NCI-H2171 treated with DMSO at 0.1 percent for 48 hours (cell line): ENCODE results near the gene ANXA3.

ENCODE experiments used
- DNase-seq: peaks from one replicate; lab custom pipeline; 2025; lab: John Stamatoyannopoulos, UW

The ANXA3 gene

DNA sequence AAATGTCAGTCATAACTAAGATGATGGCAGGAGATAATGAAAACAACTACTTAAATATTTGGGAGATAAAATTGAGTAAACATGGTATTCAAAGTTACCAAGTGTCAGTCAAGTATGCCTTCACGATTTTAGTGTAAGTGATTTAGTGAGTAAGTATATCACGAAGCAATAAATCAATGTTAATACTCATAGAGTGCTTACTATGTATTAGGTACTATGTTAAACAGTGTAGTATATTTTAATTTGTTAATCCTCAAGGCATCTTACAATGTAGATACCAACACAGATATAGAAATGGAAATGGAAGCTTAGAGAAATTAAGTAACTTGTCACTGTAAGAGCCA, 59.6 kb downstream of the ANXA3 start:
- no peak for DNase-seq

DNA sequence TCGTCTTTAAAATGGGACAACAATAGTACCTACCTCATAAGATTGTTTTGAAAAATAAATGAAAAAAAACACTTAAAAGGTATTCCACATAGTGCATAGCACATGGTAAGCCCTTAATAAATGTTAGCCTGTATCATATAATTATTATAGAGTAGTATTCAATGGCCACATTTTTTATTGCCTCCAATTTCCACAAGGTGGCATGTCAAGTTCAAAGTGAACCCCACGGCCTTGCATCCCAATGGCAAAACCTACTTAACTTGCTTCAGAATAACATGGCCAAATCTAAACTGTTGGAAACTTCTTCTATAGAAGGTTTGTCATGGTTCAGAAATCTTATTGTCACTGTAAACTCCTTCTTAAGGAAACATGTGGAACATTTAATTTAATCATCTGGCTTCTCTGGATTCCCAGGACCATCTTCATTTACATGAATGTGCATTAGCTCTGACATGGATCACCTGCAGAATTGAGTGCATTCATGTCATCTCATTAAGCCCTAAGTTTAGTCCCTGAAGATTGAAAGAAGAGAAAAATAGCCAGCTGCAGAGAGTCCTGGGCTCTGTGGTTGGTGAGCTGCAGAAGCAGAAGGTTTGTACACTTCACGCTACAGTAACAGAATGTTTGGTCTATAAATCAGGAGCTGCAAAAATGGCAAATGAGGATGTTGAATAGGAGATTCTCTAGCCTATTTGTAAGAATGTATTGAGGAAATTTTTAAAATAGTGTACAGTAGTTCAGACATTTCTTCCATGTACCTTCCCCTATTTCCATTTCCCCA, 61.0 kb downstream of the ANXA3 start:
- peak; percentile 3 for DNase-seq

DNA sequence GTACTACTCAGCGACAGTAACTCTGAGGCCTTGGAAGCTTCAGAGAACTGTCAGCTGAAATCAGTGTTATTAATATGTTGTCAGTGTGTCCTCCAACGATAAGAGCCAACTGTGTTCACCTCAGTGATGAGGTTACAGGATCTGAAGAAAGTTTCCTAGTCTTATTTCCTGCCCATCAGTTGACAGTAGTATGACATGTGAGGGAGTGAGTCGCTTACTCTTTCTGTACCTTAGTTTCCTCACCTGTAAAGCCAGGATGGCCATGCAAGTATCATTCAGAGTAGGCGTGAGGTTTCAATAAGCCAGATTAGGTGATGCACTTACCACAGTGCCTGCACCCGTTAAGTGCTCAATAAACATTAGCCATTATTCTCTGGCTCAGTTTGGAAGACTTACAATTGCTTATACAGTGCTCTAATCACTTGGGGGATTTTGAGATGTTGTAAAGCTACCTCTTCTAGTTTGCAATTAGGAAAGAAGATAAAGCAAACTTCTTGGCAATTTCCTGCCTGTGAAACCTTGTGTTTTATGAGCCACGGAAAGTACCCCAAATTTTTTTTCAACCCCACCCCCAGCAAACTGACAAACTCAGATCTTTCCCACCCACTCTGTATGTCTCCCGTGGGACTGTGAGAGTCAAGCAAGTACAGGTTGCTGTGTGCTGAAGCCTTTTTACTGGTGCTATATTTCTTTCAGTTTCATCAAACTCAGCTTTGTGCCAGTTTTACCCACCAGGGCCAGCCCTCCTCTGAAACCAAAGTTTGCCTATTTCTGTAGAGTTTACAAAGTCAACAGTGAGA, 62.2 kb downstream of the ANXA3 start:
- DNase-seq = no peak

DNA sequence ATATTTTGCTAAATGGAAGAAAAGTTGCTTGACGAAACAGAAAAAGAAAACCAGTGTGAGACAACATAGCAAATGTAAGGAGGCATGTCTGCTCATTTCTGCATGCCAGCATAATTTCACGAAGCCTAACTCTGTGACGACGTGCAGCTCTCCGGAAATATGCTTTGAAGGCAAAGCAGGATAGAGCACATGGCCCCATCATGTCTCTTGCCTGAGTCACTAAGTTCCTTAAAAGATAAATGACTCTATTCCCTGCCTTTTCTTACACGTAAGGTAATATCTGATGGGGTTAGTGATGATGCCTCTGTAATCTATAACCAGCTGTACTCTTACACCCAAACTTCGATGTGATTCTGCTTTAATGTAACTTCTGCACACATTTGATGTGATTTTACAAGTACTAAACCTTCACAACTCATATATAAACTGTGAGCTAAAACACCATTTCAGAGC, 64.5 kb downstream of the ANXA3 start:
- no peak for DNase-seq

DNA sequence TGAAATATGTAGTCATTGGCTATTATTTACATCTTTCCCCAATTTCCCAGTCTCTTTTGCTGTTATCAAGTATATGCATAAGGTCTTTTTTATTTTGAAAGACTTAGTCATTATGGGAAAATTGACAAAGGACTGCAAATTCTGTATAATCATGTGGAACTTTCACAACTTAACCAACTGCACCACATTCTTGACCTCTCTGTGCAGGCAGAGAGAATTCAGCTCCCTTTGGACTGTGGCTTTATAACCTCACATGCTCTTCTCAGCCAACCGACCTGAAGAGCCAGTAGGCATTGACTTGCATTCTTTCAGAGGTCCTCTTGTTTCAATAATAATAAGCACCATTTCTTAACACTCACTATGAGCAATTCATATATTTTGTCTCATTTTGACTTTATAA, 66.9 kb downstream of the ANXA3 start:
- DNase-seq = no peak

DNA sequence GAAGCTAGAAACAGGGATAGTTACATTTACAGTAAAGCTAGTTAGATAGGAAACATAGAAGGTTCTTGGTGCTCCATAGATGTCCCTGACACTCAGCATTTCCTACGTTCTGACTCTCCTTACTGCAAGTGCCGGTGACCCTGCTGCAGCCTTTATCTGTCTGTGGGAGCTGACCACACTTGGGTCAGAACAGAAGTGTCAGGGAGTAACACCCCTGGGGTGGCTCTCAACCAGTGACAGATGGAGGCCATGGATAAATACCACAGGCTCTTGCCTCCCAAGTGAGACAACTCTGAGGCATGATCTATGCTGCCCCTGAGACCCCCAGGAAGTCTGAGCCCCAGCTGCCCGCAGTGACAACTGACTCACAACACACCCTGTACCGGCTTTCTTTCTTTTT, 69.8 kb downstream of the ANXA3 start:
- DNase-seq = no peak

DNA sequence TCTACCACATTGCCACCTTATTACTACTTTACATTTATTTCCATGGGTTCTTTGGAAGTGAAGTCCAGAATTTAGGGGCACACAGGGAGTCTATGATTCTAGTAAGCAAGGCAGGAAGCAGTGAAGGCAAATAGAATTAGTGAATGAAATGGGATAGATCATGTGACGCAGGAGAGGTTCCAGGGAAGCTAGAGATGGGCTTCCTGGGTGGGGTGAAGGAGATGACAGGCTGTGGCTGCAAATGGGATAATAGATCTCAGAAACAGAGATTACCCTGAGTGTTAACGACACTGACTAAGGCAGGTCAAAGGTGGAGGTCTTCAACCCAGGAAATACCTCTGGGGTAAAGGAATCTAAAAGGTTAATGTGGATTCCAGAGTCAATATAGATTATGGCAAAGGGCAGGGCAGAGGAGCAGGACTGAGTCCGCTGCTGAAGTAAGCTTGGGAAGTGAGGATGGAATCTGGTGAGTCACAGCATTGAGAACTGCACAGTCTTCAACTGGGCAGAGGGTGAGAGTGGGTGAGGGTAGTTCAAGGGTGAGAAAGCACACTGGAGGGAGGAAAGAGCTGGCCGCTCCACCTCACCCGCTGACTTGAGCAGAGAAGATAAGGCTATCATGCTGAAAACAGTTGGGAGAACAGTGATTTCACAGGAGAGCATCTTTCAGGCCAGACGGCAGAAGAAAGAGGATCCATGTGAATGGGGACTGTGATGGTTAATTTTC, 70.8 kb downstream of the ANXA3 start:
- DNase-seq = no peak

DNA sequence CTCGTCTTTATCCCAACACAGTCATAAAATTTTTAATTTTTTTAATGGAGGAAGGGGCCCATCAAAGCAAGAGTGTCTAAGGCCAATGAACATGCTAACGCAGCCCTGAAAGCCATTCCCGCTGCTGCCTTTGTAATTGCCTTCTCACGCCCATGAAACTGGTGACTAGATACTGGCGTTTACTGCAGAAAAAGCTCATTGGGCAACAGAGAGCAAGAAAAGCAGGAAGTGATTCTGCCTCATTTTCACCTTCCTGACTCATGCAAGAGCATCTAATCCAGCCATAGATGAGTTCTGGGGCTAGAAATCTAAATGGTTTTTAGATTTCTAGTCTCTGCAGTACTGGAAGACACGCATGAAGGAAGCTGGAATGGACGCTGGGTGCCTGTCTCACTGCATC, 72.5 kb downstream of the ANXA3 start:
- no peak for DNase-seq

DNA sequence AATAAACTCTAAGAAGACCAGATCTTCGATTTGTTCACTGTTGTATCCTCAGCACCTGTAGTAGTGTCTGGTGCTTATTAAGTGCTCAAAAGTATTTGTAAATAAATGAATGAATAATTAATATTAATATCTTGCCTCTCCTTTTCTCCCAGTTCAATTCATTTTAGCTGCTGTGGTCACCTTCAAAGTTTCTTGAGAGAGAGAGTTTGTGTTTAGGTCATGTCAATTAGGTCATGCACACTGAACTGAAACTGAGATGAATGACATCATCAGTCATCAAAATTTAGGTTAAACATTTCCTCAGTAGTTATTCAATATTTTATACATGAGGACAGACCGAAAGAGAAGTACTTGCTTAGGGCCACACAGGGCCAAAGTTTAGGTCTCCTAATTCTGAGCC, 73.5 kb downstream of the ANXA3 start:
- no peak for DNase-seq

DNA sequence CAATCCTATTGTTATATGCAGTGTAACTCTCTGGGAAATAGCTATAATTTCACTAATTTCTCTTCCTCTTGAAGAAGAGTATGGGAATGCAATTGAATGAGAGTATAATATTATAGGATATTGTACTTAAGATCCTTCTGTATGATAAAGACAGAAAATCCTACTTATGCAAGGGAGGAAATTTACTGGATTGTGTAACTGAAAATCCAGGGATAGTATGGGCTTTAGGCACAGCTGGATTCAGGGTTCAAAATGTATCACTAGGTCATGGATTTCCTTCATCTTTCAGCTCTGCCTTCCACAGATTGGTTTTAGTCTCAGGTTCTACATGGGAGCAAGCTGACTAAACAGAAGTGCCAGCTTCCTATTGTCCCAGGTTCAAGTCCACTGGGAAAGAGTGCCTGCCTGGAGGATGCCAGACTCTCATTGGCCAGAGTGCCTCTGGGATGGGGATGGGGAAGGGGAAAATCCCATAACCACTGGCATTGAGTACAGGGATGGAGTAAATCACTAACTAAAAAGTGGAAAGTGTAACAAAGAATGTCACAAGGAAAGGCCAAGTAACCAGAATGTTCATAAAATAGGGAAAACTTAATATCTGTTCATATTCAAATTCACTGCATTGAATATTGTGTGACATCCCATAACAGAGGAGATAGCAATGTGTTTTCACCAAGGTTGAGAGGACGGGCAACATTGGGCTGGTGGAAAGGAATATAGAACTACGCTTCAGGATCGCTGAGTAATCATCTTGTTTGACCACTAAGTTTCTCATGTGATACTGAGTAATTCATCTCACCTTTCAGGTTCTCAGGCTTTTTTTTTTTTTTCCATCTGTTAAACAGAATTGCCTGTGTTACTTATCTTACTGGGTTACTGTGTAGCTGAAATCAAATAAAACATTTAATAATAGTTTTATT, 75.7 kb downstream of the ANXA3 start:
- no peak for DNase-seq

DNA sequence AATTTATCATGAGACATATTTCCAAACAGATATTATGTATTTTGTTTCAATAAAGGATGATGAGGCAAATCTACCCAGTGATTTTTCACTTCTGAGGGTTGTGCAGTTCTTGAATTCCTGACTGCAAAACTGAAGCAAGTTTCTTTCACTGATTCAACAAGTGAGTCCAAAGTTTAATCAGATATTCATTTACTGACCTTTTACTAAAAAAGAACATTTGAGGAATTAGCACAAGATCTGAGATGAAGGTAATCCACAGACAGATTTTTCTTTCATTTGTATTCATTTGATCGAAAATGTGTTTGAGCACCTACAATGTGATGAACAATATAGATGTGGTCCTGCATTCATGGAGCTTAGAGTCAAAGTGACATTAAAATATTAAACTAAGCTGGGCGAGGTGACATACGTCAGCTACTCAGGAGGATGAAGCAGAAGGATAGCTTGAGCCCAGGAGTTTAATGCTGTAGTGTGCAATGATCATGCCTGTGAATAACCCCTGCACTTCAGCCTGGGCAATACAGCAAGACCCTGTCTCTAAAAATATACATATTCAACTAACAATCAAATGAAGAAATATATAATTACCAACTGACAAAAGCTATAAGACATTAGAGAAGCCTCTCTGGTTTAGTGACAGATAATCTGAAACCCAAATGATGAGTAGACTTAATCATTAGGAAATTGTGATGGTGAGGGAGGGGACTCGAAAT, 76.6 kb downstream of the ANXA3 start:
- no peak for DNase-seq

DNA sequence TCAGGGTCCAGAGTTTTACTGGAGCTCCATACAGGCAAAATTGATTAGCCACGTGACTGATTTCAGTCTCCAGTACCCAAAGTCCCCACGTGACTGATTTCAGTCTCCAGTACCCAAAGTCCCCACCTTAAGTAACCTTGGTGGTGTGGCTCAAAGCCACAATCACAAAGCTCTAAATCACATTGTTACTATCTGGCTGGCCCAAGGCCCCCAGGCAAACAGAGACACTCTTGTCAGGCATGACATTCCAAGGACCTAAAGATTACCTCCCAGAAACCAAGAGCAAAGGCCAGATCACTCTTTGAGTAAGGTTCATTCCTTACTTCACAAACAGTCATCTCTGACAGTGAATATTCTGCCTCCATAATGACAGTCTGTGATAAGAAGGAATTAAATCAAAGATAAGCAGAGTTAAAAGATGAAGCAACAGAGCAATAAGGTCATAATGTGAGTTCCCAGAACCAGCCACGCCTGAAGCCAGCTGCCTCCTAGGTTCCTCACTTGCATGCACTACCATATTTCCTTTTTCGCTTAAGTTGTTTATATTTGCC, 78.5 kb downstream of the ANXA3 start:
- no peak for DNase-seq

DNA sequence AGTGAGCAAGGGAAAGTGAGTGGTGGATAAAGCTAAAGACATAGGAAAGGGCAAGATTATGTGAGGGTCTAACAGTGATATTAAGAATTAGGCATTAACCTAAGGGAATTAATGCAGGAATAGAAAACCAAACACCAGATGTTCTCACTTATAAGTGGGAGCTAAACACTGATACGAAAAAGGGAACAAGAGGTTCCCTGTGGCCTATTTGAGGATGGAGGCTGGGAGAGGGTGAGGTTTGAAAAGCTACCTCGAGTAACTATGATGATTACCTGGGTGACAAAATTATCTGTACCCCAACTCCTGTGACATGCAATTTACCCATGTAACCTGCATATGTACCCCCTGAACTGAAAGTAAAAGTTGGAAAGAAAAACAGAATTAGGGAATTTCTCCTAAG, 79.0 kb downstream of the ANXA3 start:
- DNase-seq = no peak

DNA sequence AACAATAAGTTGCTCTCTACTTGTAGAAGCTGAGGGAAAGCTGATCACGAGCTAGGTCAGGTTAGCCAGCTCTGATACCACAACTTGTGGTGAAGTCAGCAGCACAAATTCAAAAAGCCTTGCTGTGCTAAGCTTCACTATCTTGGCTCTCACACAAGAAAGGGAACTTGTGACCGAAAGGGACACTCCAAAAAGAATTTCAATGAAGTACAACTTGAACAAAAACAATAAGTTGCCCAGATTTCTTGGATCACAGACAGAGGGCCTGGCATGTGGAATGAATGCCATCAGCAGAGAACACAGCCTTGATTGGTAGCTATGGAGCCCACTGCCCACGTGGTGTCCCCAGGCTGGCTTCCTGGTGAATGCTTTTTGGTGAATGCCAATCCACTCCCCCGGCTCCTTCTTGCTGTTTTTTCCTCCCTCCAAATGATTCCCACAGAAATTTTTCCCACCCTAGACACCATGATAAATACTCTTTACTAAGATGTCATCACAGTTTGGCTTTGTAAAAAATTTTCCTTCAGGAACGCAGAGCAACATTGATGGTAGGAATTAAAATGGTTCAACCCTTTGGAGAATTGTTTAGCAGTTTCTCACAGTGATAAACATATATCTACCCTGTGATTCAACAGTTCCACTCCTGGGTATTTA, 82.6 kb downstream of the ANXA3 start:
- no peak for DNase-seq

DNA sequence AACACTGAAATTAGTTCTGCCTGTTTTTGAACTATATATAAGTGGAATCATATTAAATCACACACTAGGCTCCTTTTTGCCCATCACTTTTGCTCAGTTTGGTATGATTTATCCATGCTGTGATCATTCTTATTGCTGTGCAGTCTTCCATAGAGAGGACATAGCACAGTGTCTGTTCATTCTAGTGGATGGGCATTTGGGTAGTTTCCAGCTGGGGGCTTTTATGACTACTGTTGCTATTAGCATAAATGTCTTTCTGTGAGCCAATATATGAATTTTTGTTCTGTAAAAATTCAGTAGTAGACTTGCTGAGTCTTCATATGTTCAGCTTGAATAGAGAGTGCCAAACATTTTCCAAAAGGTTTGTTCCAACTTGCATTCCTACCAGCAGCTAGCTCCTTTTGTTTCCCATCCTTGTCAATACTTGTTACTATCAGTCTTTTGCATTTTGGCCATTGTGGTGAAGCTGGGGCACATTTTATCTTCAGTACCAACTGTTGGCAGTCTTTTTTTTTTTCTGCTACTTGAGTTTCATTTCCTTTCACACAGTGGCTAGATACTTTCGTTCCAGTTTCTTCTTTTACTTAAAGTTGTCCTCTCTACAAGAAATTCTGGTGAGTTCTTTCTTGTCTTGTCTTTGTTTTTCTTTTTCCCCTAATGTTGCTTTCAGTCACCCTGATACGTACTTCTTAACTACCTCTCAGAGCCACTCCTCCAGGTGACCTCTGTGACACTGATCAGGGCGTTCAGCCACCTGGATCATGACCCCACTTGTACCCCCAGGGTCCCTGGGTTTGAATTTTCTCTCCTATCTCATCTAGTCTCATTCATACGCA, 87.0 kb downstream of the ANXA3 start:
- DNase-seq = no peak

DNA sequence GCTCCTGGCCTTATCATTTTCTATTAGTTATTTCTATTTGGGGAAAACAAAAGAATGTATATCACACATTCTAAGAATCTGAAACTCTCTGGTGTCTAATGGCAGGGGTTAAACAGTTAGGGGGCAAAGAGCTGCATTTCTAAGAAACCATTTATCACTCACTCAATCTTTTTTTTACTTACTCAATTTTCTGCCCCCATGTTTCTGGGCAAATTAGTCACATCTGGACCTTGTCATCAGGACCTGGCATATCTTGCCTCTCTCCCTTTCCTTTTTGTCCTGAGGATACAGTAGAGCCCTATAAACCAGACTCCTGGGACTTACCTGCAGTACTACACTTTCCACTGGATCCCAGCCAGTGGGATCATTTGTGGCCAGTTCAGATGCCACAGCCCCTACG, 89.1 kb downstream of the ANXA3 start:
- no peak for DNase-seq

DNA sequence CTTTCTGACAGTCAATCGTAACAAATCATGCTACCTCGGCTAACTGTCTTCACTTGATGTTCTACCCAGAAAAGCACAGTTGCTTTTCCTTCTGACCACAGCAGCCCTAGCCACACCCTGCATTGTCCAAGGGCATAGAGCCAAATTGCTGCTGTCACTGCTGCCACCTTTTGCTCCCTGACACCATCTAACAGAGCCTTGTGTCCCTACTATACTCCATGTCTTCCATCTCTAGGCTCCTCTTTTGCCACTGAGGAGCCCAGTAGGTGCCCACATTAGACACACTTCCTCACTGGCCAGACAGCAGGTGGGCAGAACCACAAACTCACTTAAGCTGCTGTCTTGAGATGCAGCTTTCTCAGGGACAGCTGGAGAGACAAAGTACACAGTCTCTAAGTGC, 91.4 kb downstream of the ANXA3 start:
- no peak for DNase-seq

DNA sequence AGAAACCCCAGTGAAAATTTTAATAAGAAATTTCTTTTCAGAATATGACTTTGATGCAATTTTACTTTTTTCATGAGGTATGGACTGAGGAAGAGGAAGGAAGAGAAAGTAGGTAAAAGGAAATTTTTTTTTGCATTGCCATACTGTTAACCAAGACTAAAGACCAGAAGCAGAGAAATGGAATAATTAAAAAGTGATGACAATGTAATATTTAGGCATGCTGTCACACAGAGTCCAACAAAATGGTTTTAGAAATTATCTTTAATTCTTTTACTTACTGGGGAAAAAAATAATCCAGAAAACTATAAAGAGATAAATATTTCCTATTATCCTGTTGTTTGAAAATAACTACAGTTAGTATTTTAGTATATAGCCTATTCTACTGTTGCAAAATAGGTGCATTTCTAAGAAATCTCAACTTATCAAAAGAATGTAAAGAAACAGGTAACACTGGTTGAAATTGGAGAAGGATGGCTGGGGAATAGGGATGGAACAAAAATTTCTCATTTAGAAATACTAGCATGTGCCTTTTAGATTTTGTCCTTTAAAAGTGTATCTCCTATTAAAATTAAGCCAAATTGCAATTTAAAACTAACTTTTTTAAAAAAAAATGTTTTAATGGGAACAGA, 92.6 kb downstream of the ANXA3 start:
- no peak for DNase-seq

DNA sequence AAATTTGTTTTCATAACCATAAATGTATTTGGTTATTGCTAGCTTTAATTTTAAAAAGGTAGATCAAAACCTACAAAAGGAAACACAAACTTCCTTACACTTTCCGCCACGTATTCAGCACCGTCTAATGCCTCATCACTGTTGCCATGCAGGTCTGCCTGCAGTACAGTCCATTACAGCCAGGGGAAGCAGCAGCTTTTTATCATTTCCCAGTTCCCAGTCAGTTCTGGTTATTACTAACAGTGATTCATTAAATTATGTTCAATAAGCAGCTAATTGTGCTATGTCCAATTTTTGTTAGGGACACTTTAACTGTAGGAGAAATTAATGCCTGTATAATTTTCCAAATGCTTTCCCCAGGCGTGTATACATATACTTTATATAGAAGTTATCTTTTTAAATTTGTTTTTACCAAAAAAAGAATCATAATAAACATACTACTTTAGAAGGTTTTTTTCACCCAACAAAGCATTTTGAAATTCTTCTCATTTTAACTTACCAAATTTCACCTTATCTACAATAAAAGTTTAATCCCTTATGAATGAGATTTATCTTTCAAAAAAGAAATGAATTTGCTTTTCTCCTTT, 93.3 kb downstream of the ANXA3 start:
- peak; percentile 4 for DNase-seq
